MM.1S (cell line): Measurements from ENCODE around the gene WDFY2.

Experiments used
- DNase-seq: peaks from one replicate; pipeline ENCODE4 v3.0.0-alpha.2; 2015
- H2AFZ ChIP-seq: fragments of 300-600 bp; sonication (generic); 2 replicates; pipeline ENCODE4 v1.6.0; 2016; ENCODE audit warnings: antibody characterized with exemption, low read length
- H3F3A ChIP-seq: fragments of 300-600 bp; sonication (generic); 2 replicates; pipeline ENCODE4 v1.6.1; 2016; ENCODE audit warnings: mild to moderate bottlenecking, antibody characterized with exemption, low read length, moderate library complexity, mixed read lengths; ENCODE audit not compliant: insufficient read depth
- H3K27ac ChIP-seq: fragments of 300-600 bp; sonication (generic); 2 replicates; pipeline ENCODE4 v1.5.1; 2016; ENCODE audit warnings: mild to moderate bottlenecking, low read length
- H3K27me3 ChIP-seq: fragments of 300-600 bp; sonication (generic); replicated peaks from 2 replicates; pipeline ENCODE4 v1.6.0; 2016; ENCODE audit warnings: low read length; ENCODE audit not compliant: insufficient read depth
- H3K36me3 ChIP-seq: fragments of 300-600 bp; sonication (generic); replicated peaks from 2 replicates; pipeline ENCODE4 v1.6.1; 2016; ENCODE audit warnings: mild to moderate bottlenecking, low read length, mixed read lengths; ENCODE audit not compliant: insufficient read depth
- H3K4me1 ChIP-seq: fragments of 300-600 bp; sonication (generic); 2 replicates; pipeline ENCODE4 v1.6.1; 2016; ENCODE audit warnings: low read length, mixed read lengths
- H3K4me2 ChIP-seq: fragments of 300-600 bp; sonication (generic); 2 replicates; pipeline ENCODE4 v1.6.0; 2016; ENCODE audit warnings: low read depth, low read length
- H3K4me3 ChIP-seq: fragments of 300-600 bp; sonication (generic); 2 replicates; pipeline ENCODE4 v1.5.1; 2016; ENCODE audit warnings: low read length, mixed read lengths
- H3K79me2 ChIP-seq: fragments of 300-600 bp; sonication (generic); 2 replicates; pipeline ENCODE4 v1.6.1; 2016; ENCODE audit warnings: mixed run types, low read length, mixed read lengths
- H3K9ac ChIP-seq: fragments of 300-600 bp; sonication (generic); 2 replicates; pipeline ENCODE4 v1.6.1; 2016; ENCODE audit warnings: low read length, mixed read lengths
- H3K9me2 ChIP-seq: fragments of 300-600 bp; sonication (generic); replicated peaks from 2 replicates; pipeline ENCODE4 v1.6.1; 2016; ENCODE audit warnings: mild to moderate bottlenecking, low read length, mixed read lengths; ENCODE audit not compliant: insufficient read depth
- H3K9me3 ChIP-seq: fragments of 300-600 bp; sonication (generic); replicated peaks from 2 replicates; pipeline ENCODE4 v1.6.1; 2016; ENCODE audit warnings: mild to moderate bottlenecking, low read length, mixed read lengths; ENCODE audit not compliant: insufficient read depth
- H4K20me1 ChIP-seq: fragments of 300-600 bp; sonication (generic); 2 replicates; pipeline ENCODE4 v1.6.1; 2016; ENCODE audit warnings: mild to moderate bottlenecking, low read length, moderate library complexity, mixed read lengths; ENCODE audit not compliant: insufficient read depth
- EZH2 ChIP-seq: fragments of 300-600 bp; sonication (generic); optimal IDR thresholded peaks from 2 replicates; pipeline ENCODE3; 2017; ENCODE audit warnings: low read depth, mild to moderate bottlenecking, antibody characterized with exemption, low read length, mixed read lengths
- EZH2phosphoT487 ChIP-seq: fragments of 300-600 bp; sonication (generic); IDR thresholded peaks from 2 replicates; pipeline ENCODE4 v1.6.1; 2018; ENCODE audit warnings: antibody characterized with exemption, low read length
- TF ChIP-seq, protein P1 (sequence below): fragments of 300-600 bp; sonication (generic); IDR thresholded peaks from 2 replicates; pipeline ENCODE4 v1.5.1; 2016; ENCODE audit warnings: antibody characterized with exemption, low read length, mixed read lengths

Gene WDFY2

GRCh38 chr13:51800486-51800885 is 216.2 kb downstream of the WDFY2 start:
- Histone ChIP-seq H3F3A (no peaks in the 10 kb centered on the region), H3K4me2 (no peak overlapping the region), H3K9me2 (no peaks in the 10 kb centered on the region), H3K27ac (no peak overlapping the region), H3K36me3 (no peaks in the 10 kb centered on the region), H3K27me3 (no peaks in the 10 kb centered on the region), H3K4me3 (no peak overlapping the region), H3K9ac (no peak overlapping the region), H4K20me1 (no peaks in the 10 kb centered on the region), H2AFZ (no peak overlapping the region), H3K4me1 (peaks cover 16% of the 10 kb centered on the region), H3K9me3 (no peaks in the 10 kb centered on the region), H3K79me2 (no peaks in the 10 kb centered on the region)
- no peak for DNase-seq
- TF ChIP-seq EZH2phosphoT487, result no peak
- no peak for TF ChIP-seq EZH2
- TF ChIP-seq, protein P1, sequence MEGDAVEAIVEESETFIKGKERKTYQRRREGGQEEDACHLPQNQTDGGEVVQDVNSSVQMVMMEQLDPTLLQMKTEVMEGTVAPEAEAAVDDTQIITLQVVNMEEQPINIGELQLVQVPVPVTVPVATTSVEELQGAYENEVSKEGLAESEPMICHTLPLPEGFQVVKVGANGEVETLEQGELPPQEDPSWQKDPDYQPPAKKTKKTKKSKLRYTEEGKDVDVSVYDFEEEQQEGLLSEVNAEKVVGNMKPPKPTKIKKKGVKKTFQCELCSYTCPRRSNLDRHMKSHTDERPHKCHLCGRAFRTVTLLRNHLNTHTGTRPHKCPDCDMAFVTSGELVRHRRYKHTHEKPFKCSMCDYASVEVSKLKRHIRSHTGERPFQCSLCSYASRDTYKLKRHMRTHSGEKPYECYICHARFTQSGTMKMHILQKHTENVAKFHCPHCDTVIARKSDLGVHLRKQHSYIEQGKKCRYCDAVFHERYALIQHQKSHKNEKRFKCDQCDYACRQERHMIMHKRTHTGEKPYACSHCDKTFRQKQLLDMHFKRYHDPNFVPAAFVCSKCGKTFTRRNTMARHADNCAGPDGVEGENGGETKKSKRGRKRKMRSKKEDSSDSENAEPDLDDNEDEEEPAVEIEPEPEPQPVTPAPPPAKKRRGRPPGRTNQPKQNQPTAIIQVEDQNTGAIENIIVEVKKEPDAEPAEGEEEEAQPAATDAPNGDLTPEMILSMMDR, result no peak

DNA sequence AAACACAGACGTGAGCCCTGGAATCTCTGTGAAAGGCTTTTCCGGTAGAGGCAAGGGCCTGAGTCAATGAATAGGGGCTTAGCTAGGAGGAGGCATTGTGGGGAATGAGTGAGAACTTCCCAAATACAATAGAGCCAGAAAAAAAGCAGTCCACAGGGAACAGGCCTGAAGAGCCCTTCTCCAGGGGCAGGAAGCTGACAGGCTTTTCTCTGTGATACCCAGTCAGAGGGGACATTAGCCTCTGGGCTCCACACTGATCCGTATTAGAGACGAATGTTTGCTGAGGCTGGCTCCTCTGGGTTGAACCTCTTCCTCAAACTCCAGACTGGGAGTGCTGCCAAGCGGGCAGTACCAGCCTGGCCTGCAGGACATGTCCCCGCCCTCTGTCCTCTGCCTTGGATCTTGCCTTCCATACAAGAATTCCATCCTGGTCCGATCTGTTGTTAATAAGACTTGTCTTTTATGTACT is 217.4 kb downstream of the WDFY2 start:
- no peak overlapping the region for H3K4me3 ChIP-seq
- no peaks in the 10 kb centered on the region for H3K9me2 ChIP-seq
- no peak overlapping the region for H3K9ac ChIP-seq
- H4K20me1 ChIP-seq, result no peaks in the 10 kb centered on the region
- no peaks in the 10 kb centered on the region for H3K79me2 ChIP-seq
- TF ChIP-seq, protein P1, result no peak
- no peak for TF ChIP-seq EZH2phosphoT487
- TF ChIP-seq EZH2, result no peak
- peaks cover 16% of the 10 kb centered on the region for H3K4me1 ChIP-seq
- H2AFZ ChIP-seq, result no peak overlapping the region
- no peaks in the 10 kb centered on the region for H3K36me3 ChIP-seq
- H3K4me2 ChIP-seq, result no peak overlapping the region
- H3K27me3 ChIP-seq, result no peaks in the 10 kb centered on the region
- no peaks in the 10 kb centered on the region for H3K9me3 ChIP-seq
- H3F3A ChIP-seq, result no peaks in the 10 kb centered on the region
- peak overlapping the region; percentile 61; the same call in 1 of the 2 replicates for H3K27ac ChIP-seq
- DNase-seq, result no peak

DNA sequence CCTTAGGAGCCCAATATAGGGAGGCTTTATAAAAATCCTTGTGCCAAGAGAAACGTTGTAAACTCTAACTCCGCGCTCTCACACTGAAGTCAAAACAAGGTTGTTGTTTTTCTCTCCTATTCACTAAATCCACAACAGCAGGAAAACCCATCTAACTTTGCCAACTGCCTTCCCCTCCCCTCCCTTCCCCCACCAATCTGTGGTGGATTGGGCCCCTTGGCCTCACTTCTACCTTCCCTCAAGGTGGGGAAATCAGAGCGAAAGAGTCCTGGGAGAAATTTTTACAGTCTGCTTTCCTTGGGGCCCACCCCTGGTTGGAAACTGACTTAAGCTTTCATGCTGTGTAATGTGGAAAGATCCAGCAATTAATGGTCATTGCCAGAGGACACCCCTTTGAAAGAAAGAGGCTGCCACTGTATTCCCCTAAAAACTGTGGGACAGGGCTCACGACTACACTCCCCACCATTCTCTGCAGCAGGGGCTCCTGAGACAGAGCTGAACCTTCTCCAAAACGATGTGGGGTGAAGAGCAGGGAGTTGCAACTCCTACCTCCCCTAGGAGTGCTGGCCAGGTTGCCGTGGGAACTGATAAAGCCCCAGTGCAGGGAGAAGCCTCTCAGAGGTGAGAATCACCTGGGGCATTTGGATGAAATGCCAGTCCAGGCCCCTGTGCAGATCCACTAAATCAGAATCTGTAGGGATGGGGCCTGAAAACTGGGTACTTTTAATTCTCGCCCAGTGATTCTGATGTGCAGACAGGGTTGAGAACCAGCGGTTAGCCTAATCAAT is 218.6 kb downstream of the WDFY2 start:
- Histone ChIP-seq H2AFZ (peak overlapping the region; percentile 81; the same call in 1 of the 2 replicates), H3K4me3 (peak overlapping the region; percentile 74), H3K9ac (peak overlapping the region; percentile 66; the same call in 1 of the 2 replicates), H3K27me3 (no peaks in the 10 kb centered on the region), H3K4me1 (peaks cover 16% of the 10 kb centered on the region), H3K27ac (peak overlapping the region; percentile 61; the same call in 1 of the 2 replicates), H4K20me1 (no peaks in the 10 kb centered on the region), H3F3A (no peaks in the 10 kb centered on the region), H3K9me3 (no peaks in the 10 kb centered on the region), H3K79me2 (no peaks in the 10 kb centered on the region), H3K36me3 (no peaks in the 10 kb centered on the region), H3K4me2 (peak overlapping the region; percentile 92), H3K9me2 (no peaks in the 10 kb centered on the region)
- DNase-seq, result no peak
- TF ChIP-seq EZH2phosphoT487, result no peak
- TF ChIP-seq EZH2, result no peak
- TF ChIP-seq, protein P1, result no peak
